DMS 273 treated with DMSO at 0.1 percent for 48 hours (cell line): ENCODE results near the gene MZF1.

Experiments
- DNase-seq: peaks from one replicate; lab custom pipeline; 2025; lab: John Stamatoyannopoulos, UW

MZF1 gene

DNA sequence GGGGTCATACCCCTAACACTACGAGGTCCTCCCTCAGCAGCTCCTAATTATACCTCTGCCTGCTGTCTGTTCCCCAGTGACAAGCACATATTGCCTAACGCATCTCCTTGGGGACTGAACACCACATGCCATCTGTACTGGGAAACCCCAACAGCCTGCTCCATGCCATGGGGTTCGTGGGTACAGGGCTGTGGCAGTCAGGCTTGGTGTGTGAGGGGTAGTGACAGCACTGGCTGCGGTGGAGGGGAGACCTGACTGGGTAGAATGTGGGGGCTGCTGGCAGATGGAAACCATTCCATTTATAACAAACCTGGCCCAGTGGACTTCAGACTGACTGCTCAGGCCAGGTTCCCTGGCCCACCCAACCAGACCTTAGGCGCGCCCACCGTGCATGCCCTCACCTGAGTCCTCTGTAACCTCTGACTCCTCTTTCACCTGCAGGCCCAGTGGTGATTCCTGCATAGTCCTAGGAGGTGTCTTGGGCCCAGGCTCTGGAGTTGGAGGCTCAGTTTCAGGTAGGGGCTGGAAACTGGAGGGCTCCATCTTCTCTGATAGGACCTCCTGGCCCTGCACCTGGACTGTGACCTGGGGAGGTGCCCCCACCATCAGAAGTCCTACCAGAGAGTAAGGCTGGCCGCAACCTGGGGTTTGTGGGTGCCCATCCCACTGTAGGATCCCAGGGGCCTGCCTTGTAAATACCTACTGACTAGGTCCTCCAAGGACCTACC lies 3.0 kb downstream of the MZF1 start:
- no peak for DNase-seq

DNA sequence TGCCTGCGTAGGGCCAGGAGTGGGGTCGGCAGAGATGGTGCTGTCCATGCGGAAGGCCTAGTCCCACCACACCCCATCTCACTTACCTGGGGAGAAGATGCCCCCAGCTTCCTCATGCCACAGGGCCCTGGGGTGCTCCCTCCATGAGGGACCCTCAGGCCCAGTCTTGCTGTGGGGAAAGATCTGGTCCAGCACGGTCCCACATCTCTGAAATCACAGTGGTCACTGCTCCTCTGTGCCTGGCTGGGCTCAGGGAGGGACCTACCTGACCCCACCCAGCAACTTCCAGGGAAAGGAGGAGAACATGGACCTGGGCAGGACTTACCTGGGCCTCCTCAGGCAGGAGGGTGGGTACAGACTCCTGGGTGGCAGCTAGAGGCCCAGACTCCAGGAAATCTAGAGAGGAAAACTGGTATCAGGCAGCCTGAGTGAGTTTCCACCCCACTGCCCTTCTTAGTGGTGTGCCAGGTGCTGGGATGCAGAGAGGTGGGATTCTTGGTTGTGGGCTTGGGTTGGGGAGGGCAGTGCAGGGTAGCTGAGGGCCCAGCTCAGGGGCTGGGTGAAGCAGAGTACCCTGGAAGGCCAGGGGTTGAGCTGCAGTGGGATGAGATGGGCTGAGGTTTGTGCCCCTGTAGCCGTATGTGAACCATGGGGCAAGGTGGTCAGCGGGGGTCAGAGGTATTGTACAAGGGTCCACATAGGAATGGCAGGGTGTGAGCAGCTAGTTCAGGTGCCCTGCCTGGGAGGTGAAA lies 3.8 kb downstream of the MZF1 start:
- DNase-seq = no peak

DNA sequence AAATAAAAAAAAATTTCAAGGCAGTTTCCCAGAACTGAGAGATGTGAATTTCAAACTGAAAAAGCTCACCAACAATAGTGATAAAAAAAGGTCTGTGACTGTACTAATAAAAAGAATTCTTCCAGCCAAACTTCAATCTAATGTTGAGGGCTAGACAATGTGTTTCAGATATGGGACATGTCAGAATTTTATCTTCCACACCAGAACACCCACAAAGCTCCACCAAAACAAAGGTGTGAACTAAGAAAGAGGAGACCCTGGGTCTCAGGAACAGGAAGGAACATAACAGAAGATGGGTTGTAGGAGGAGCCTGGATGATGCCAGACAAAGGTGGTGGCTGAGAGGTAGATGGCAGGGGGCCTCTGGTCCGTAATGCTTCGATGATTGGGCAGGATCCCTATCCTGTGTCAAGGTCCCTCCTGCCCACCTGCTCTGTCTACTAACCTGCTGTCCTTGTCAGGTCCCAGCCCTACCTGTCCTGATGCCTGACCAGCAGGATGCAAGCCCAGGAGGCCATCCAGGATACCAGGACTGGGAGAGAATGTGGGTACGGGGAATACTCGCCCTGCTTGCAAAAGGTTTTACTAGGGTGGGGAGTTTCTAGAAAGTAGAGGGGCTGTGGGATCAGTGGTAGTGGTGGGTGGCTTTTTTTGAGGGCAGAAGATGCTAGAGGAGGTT lies 4.5 kb downstream of the MZF1 start:
- DNase-seq = no peak

DNA sequence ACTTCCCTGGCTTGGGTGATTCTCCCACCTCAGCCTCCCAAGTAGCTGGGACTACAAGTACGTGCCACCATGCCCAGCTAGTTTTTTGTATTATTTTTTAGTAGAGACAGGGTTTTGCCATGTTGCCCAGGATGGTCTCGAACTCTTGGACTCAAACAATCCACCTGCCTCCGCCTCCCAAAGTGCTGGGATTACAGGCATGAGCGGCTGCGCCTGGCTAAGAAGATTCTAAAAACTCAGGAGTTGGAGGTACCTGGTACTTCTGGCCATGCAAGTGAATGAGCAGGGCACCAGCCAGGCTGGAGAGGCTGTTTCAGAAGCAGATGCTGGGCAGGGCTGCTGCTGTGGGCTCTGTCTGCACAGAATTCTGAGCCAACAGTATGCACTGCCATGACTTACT lies 6.1 kb downstream of the MZF1 start:
- no peak for DNase-seq

DNA sequence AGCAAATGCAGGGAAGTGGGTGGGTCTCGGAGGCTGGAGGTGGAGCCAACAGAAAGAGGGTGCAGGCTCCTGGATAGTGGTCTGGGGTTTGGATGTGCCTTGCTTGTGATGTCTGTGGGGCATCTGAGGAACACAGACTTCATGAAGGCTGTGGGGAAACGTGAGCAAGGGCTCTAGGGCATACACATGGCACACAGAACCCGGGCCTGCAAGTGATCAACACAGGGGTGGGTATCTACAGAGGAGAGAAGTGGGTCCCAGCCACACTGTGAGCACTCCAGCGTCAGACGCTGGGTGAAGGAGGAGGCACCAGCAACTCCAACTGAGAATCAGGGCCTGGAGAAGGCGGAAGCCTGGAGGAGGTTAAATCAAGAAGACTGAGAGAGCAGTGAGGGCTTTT lies 9.3 kb downstream of the MZF1 start:
- no peak for DNase-seq

DNA sequence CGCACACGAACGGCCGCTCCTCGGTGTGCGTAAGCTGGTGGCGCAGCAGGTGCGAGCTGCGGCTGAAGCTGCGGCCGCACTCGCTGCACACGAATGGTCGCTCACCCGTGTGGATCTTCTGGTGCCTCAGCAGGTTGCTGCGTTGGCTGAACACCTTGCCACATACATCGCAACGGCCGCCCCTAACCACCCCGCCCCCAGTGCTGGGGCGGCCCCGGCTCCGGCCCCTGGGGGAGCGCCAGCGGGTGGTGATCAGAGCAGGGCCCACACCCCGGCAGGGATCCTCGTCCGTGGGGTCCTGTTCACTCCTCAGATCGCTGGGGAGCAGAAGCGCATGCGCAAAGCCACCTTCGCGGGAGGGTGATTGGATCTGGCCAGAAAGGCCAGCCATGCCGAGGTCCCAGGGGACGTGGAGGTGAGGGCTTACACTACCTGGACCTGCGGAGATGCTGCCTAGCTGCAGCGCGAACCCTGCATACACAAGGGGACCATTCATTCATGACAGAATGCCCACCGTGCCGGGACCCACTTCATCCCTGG lies 10.0 kb downstream of the MZF1 start:
- DNase-seq = no peak

DNA sequence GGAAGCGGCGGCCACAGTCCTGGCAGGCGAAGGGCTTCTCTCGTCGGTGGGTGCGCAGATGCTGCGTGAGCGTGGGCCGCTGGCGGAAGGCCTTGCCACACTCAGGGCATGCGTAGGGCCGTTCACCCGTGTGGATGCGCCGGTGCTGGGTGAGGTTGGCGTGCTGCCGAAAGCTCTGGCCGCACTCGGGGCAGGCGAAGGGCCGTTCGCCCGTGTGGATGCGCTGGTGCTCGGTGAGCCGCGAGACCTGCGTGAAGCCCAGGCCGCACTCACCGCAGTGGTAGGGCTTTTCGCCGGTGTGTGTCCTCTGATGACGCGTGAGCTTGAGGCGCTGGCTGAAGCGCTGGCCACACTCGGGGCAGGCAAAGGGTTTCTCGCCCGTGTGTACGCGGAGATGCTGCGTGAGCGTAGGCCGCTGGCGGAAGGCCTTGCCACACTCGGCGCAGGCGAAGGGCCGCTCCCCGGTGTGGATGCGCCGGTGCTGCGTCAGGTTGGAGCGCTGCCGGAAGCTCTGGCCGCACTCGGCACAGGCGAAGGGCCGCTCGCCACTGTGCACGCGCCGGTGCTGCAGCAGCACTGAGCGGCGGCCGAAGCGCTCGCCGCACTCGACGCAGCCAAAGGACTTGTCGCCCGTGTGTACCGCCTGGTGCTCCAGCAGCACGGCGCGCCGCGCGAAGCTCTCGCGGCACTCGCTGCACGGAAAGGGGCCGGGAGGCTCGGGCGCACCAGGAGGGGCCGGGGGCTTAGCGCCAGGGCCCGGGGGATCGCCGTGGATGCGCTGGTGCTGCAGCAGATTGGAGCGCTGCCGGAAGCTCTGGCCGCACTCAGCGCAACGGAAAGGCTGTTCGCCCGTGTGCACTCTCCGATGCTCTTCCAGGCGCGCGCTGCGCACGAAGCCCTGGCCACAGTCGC lies 10.8 kb downstream of the MZF1 start:
- DNase-seq = no peak

DNA sequence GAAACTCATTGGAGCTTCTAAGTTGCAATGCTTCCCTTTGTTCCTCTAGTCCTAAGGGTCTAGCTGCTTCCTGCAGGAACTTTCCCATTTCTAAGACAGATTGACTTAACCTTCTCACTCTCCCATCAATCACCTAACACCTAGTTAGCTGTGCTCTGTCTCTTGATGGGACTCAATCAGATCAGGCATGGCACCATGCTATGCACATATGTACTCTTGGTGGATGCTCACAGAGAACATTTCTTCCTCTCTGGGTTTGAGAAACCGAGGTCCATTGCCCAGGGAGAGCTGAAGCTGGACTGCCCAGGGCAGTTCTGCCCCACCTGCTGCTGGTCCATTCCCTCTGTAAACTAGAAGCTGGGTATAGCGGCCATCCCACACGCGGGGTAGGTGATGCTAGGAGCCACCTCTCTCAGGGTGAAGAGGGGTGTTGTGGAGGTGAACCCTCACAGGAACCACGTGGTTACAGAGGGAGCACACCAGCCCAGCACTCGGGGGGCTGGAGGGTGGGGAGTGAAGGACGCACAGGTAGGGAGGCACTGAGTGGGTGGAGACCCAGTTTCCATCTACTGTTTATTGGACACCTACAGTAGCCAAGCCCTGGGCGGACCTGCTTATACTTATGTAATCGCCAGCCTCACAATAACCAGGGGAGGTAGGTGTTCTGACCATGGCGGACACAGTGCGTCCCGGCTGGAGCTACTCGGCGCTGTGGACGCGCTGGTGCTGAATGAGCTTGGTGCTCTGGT lies 11.6 kb downstream of the MZF1 start:
- DNase-seq = no peak

DNA sequence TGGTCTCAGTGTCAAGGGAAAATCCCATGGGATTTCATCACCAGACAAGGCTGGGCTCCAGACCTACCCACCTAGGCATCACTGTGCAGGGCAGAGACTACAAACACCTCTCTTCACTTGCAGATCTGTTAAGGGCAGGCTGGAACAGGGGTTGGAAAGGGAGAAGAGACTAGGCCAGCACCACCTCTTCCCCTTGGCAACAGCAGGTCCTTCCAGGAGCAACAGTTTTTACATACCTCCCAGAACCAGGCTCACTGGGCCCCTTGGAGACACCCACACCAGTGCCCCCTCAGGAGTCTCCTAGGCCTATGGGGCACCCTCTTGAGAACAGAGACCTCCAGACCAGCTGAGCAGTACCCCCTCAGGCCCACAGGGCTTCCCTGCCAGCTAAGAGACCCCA lies 12.2 kb downstream of the MZF1 start:
- DNase-seq = no peak

DNA sequence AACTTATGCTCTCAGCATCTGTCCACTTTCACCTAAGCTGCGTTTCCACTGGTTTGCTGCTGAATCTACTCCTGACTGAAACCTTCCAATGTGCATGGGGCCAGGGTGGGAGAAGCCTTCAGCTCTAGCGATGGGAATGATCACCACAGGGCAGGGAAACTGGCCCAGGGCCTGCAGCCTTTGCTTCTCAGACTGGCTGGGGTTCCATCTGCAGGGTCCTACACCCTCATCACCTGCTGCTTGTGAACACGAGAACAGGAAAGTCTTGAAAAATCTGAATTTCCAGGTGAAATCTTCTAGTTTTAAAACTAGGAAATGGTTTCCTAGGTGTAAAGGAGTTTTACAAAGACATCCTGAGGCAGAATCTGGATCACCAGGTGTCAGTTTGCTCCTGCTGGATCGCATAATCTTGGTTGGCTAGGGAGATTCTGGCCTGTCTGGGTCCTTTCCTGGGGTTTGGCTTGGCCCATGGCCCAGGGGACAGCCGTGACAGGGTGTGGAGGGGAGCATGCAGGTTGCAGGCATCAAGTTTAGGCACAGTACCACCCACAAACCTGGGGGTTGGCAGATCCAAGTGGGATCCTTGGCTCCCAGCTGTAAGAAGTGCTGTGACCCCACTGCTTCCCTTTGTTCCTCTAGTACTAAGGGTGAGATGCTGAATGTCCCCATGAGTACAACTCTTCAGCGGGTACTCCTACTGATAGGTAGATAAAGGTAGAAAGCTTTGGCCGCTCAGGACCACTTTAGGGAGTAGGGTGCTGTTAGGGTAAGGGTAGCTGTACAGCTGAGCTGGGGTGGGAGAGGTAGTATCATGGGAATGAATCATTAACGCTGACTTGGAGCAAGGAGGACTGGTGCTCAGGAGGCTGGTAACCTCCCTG lies 12.9 kb downstream of the MZF1 start:
- no peak for DNase-seq

DNA sequence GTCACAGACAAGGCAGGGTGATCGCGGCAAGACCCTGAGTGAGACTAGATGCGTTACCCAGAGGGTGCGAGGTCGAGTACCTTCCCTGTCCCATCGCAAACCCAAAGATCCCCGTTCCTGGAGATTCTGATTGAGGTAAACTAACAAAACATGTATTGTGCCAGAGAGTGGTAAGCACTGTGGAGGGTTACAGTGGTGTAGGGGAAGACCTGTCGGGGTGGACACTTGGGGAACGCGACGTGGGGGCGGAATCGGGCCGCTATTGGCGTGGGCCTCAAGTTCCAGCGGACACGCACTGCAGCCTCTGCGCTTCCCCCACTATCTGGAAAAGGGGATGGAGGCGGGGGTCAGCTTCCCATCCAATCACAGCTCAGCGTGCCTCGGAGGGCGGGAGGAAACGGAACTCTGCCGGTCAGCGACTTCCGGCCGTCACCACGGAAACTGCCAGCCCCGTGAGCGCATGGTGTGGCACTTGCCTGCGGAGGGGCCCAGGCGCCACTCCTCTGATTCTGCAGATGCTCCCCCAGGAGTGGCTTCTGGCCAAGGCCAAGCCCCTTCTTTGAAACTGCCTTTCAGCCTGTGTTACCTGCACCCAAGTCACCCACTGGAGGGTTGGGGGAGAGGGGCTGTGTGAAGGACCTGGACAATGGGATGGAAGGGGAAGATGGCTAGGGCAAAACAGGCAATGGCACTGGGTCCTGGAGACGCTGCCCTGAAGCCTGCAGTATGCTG lies 13.7 kb downstream of the MZF1 start:
- no peak for DNase-seq

DNA sequence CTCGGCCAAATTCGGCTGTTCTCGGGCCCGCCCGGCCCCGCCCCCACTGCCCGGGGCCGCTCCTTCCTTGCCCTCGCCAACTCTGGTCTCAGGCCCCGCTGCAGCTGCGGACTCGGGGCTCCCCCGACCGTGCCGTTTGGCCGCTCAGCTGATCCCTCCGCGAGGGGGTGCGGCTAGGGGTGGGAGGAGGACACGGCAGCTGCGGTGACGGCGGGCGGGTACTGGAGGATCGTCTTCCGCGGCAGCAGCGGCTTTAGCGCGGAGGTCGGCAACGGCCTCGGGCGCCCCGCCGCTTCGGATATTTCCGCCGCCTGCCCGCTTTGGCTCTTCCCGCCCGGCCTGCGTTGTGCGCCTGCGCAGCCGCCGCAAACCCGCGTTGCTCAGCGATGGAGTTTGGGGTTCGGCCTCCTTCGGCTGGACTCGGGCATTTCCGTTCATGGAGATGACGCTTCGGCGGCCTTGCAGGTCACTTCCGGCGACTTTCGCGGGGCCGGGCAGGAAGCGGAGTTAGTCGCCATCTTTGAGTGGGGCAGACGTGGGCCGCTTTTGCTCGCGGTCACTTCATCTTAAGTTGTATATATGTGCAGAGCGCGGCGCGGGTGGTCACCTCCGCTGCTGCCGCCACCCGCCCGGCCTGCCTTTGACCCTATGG lies 14.4 kb downstream of the MZF1 start:
- DNase-seq = no peak

DNA sequence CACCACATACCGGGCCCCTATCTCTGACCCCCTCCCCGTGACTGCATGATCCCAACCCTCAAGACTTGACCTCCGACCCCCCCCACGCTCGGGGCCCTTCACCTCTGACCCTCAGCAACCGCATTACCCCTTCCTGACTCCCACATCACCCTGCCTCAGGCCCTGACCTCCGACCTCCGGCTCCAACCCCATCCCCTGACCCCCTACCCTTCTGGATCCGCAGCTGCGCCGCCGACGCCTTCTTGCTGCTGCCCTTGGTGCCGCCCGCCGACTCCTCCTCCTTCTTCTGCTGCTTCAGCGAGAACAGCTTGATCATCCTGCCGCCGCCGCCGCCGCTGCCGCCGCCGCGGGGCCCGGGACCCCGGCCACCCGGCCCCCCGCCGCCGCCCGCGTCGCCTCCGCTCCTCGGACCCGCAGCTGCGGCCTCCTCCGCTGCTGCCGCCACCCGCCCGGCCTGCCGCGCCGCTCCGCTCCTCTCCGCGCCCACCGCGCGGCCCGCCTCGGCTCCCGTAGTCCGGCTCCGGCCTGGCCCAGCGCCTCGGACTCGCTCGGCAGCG lies 15.0 kb downstream of the MZF1 start, which contains the start of gene UBE2M:
TSS of gene UBE2M (minus strand) at position 546 of the 557 bp plus-strand sequence. CDS start at position 316, 230 bp downstream.
- DNase-seq = no peak

DNA sequence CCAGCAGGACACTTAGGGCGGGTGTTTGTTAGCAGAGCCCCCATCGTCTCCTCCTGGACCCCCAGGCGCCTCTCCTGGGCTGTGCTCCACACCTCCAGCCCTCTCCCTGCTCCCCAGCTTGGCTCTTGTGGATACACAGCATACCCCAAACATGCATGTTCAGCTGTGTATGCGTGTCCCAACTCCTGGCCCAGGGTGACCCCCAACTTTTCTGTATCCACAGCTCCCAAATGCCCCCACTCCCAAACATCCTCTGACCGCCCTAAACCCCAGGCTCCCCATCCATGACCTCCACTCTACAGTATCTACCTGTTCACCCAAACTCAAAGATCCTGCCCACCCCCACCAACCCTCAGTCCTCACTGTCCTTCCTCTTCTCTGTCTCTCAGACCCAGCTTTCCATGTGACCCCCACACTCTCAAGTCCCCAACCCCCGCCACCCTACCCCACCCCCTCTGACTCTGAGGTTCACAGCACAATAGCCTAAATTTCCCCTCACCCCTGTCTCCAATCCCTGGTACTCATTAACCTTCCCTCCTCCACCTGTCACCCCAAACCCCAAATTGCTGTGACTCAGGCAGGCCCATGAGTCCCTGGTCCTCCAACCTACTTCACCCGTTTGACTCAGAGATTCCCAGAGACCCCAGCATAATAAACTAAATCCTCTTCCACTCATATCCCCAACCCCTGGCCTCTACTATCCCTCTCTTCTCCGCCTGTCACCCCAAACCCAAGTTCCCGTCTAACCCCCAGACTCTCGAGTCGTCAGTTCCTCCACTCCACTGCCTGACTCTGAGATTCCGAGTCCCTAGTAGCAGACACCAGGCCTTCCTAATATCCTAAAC lies 15.7 kb downstream of the MZF1 start:
- DNase-seq = no peak

DNA sequence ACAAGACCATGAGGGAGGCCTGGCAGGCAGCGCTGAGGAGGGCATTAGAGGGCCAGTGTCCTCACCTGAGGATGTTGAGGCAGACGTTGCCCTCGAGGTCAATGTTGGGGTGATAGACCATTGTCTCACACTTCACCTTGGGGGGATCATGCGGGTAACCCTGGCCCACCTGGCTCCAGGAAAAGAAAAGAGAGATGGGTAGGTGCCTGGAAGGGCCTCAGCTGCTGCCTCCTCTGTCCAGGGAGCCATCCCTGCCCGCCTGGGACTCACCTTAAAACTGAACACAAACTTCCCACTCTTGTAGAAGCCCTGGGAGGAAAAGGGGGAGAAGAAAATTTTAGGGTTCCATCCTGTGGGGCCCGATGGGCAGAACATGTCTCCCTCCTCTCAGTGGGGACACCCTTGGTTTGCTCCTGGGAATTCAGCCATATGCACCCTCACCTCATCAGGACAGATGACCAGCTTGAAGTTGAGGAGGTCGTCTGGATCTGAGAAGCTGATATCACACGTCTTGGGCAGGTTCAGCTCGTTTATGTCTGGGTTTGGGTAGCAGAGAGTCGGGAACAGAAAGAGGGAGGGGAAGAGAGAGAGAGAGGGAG lies 16.4 kb downstream of the MZF1 start:
- DNase-seq = no peak

DNA sequence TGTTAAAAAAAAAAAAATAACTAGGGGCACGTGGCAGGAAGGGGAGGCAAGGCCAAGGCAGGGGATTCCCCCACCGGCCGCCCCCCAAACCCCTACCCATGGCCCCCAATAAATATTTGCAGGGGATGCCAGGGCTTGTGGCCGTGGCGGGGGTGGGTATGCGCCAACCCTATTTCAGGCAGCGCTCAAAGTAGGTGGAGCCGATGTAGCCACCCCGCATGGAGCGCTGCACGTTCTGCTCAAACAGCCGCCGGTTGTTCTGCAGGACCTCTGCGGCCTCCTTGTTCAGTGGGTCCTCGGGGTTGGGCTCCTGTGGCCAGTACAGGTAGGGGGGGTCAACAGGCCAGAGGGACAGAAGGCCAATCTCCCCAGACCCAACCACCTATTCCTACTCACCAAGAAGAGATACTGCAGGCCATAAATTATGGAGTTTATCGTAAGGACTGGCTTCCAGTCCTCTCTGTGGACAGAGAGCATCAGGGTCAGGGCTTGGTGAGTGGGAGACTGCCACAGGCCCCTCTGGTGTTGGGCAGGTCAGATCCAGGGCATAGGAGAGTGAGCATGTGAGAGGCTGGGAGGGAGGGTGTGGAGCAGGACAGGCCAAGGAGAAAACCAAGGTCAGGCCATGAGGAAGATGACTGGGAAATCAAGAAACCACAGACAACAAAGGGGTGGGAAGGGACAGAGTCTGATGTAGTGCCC lies 17.1 kb downstream of the MZF1 start:
- no peak for DNase-seq
